GM21825 (cell line): ENCODE results near the gene HLA-DOA.

Source experiments
- ATAC-seq: cut with Tn5 transposase; IDR thresholded peaks from one replicate; pipeline ENCODE4 v1.9.1; 2021; ENCODE audit warnings: mild to moderate bottlenecking, moderate library complexity; ENCODE audit not compliant: unreplicated experiment

Gene HLA-DOA

GRCh38 chr6:33017694-33018353 lies 8.4 kb upstream of the HLA-DOA start:
- no peak for ATAC-seq

DNA sequence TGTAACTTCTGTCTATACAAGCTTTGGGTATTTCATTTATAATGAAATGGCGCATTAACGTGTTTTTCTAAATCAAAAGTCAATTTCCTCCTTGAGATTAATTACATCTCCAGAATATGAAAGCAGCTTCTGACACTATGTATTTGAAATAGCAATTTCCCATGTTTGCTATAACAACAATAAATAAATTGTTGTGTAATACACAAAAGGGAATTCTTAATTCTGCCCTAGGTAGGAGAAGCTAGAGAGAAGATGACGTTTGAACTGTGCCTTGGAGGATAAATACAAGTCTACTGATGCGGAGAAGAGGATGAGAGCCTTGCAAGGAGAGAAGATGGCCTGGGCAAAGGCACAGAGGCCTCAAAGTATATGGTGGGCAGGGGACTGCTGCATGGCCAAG lies 7.6 kb upstream of the HLA-DOA start:
- ATAC-seq: no peak

- no peak for ATAC-seq
These were observed 6.4 kb upstream of the HLA-DOA start for GRCh38 chr6:33015798-33016197.

DNA sequence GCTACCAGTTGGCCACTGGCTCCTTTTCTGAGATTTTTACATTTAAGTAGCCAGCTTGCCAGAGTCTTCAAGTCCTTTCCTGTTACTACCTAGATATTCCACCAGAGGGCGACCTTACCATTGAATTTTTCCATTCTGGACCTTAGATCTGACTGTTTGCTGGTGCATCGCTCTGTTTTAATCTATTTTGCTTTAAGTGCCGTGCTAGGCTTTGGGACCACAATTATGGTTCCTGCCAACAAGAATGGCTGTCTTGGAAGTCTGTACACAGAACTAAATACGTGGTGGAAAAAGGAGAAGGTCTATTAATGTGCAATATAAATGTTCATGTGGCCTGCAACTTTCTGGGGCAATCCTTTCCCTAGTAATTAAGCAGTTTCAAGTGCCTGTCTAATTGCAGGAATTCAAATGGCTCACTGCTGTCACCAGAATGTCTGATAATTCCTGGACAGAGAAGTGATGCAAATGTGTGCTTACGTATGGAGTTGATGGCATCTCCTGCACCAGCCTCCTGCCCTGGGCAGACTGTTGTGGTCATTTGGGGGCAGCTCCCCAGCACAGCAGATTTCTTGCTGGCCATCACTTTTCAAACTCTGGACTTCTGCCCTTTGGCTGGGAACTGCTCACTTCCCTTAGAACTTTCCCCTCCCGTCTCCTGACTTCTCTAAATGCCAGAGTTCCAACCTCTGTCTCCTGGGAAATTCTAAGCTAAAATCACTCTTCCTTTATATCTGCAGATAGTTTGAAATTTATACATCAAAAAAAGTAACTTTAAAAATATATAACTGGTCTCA lies 5.6 kb upstream of the HLA-DOA start:
- no peak for ATAC-seq

DNA sequence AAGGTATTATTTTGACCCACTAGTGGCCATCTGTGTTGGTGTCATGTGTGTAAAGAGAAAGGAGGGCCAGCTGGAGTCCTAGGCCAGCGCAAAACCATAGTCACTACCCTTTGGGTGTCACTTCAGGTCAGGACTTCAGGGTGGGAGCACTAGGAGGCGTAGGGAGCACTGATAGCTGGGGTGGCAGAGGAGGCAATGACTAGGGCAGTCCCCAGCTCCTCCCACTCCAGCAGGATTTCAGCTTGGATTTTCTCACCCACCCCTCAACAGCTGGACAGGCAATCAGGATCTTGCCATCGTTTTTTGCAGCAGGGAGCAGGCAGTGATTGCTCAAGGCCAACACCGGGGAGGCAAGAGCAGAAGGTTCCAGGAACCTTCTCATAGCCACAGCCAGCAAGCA lies 4.2 kb upstream of the HLA-DOA start:
- ATAC-seq: no peak

DNA sequence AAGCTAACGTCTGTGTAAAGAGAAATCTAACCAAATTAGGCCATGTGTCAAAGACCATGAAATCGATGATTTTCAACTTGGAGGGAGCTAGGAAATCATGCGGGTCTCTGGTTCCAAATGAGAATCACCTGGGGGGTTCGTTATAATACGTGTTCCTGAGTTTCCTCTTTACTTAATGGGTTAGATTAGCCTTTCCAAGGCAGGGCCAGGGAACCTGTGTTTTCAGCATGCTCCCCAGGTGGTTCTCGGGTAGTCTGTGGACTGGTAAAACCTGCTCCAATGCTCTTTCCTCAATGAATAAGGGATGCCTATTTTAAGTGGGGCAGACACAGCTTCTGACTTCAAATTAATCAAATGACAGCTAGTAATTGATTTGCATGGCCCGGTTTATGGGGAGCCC lies 965 bp upstream of the HLA-DOA start:
- ATAC-seq: no peak

DNA sequence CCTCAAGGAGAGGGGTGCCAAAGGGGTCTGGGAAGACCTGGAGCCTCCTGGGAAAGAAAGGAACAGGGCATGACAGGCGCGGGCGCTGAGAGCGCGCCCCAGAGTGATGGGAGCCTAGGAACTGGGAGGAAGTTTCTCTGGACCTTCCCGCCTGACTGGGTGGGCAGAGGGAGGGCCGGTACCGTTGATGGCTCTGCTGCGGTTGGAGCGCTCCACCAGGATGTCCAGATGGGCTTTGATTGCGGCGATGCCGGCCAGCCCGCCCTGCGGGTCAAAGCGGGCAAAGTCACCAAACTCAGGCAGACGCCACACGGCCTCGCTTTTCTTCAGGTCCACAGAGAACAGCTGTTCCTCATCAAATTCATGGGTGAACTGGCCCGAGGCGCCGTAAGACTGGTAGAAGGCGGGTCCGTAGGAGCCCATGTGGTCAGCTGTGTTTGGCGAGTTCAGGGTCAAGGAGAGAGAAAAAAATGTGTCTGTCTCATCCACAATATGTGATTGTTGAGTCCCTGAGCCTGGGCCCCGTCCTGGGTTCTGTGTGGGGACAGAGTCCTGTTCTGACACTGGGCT lies 1.5 kb downstream of the HLA-DOA start:
- ATAC-seq: no peak

GRCh38 chr6:33004940-33005339 lies 4.5 kb downstream of the HLA-DOA start:
- ATAC-seq: no peak

DNA sequence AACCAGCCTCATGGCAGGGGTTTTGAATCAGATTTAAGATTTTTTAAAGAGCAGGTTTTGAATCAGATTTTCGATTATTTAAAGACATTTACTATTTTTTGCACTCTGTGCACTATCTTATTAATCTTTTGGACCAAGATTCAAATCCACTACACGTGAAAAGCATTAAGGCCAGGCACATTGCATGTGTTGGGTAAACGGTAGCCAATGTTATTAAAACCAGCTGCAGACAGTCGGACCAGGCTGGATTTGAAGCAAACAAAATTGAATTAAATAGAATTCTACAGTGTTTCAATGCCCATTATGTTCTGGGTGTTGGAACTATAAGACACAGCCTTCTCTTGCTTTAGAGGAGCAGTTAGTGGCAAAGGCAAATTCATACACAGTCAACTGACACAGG lies 7.7 kb downstream of the HLA-DOA start:
- ATAC-seq: no peak

DNA sequence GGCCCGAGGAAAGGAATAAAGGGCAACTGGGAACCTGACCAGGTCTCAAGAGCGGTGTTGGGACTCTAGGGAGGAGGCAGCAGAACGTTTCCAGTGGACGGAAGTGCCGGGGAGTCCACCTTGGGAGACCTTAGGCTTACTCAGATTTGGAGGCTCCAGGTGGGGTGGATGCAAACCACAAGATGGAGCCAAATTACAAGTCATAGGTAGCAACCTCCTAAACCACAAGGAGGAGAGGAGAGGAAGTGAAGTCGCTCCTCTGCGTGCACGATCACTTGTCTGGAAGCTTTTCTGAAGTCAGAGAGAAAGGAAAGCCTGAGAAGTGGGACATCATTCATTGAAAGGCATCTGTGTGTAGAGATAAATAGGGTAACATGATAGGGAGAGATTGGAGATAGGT lies 9.3 kb downstream of the HLA-DOA start:
- ATAC-seq: no peak

- no peak for ATAC-seq
These were observed 13.9 kb downstream of the HLA-DOA start for GRCh38 chr6:32995448-32995847.

GRCh38 chr6:32993363-32993973 lies 15.9 kb downstream of the HLA-DOA start:
- no peak for ATAC-seq

DNA sequence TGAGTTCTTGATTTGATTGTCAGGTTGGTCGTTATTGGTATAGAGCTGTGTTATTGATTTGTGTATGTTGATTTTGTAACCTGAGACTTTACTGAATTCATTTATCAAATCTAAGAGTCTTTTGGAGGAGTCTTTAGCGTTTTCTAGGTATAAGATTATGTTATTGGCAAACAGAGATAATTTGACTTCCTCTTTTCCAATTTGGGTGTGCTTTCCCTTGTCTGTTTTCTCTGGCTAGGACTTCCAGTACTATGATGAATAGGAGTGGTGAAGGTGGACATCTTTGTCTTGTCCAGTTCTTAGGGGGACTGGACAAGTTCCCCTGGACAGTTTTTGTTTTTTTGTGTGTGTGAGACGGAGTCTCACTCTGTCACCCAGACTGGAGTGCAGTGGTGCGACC lies 17.4 kb downstream of the HLA-DOA start:
- no peak for ATAC-seq

DNA sequence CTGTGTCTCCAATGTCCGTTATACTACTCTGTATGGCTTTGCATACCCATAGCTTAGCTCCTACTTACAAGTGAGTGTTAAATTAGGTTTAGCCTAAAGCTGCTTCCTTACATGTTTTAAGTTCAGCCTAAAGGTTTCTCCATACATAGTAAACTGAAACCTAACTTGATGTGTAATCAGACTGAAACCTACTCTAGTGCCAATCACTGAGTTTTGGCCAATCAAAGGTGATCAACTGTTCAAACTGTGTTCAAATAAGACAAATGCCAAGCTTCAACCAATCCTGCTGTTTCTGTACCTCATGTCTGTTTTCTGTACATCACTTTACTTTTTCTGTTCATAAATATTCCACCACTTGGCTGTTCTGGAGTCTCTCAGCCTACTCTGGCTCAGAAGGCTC lies 20.0 kb downstream of the HLA-DOA start:
- ATAC-seq: no peak

DNA sequence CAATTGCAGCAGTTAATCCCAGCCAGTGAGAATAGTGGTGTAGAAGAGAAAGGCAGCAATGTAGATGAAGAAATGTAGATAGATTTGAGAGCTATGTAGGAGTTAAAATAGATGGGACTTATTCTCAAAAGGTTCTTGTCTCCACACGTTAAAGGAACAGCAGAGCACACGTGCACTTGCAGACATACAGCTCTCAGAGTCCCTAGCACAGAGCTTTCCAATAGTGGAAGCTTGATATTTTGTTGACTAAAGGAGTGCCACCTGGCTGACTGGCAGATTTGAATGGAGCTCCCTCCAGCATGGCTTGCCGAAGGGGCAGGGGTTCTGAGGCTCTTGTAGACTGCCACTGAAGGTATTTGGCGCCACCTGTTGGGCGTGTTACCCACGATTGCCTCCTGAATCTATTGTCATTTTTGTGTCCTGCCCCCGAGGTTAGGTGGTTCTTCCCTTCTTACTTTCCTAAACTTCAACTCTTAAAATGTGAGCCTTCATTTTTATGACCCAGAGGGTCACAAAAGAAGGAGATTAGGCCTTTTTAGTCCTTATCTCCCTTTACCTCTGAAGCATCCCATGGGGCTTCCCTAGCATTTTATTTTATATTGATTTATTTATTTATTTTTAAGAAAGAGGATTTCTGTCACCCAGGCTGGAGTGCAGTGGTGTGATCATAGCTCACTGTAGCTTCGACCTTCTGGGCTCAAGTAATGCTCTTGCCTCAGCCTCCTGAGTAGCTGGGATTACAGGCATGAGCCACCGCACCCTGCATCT lies 24.6 kb downstream of the HLA-DOA start:
- ATAC-seq: peak; percentile 53

- ATAC-seq: peak; percentile 19
These were observed 25.3 kb downstream of the HLA-DOA start for GRCh38 chr6:32983964-32984621.

GRCh38 chr6:32983493-32983848 lies 25.9 kb downstream of the HLA-DOA start:
- ATAC-seq: no peak

GRCh38 chr6:32982702-32983492 lies 26.5 kb downstream of the HLA-DOA start:
- no peak for ATAC-seq

DNA sequence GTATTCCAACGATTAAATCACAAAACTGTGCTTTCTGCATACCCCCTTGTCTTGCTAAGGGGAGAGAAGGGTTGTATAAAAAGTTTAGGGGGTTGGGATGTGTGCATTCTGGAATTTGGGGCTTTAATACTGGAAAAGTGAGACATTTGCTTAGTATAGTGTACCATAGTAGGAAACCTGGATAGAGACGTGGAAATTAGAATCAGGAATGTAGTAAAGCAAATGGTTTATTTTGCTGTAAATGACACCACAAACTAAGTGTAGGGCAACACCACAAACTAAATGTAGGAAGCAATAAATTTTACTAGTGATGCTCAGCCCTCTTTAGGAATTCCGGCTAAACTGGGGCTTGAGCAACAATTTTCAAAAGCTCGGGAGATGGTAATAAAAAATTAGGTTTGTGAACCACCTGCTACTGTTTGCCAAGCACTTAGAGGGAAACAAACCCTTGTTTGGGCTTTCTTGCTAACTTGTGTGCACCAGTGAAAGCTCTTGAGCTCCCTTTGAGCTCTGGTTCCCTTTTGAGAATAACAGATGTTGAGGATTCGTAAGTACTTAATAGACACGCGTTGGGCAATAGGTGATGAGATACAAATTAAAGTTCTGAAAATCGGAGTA lies 27.2 kb downstream of the HLA-DOA start:
- ATAC-seq: no peak
